Stomach (tissue), 19 donors: ENCODE results near the gene ORAI1. TPM values are rescaled to one million over a fixed set of nuclear protein-coding genes. Genes with fewer than 3 reads are reported as not detected.

Experiments used
- DNase-seq, 2 donors: peaks; one replicate each; pipeline versions ENCODE4 v3.0.0 to v3.0.0-alpha.2; 2013 to 2019
- H3K27ac ChIP-seq, 5 donors: fragments of 200-600 bp in 4 of 5; sonication (generic) in 4 of 5; one replicate each; pipeline ENCODE4 v1.5.1; 2013 to 2019; ENCODE audit warnings: mild to moderate bottlenecking in 1 of 5, moderate library complexity in 1 of 5
- H3K27me3 ChIP-seq, 3 donors: fragments of 200-600 bp; sonication (generic); one replicate each; pipeline ENCODE4 v1.5.1; 2017 to 2019; ENCODE audit warnings: mixed run types in 1 of 3
- H3K36me3 ChIP-seq, 4 donors: fragments of 200-600 bp; sonication (generic); 1 replicate in 3 of 4; 2 replicates in 1 of 4; pipeline ENCODE4 v1.5.1; 2016 to 2019
- H3K4me1 ChIP-seq, 4 donors: fragments of 200-600 bp; sonication (generic); one replicate each; pipeline ENCODE4 v1.5.1; 2016 to 2019
- H3K4me3 ChIP-seq, 4 donors: fragments of 200-600 bp; sonication (generic) in 3 of 4; one replicate each; pipeline ENCODE4 v1.5.1; 2016 to 2019; ENCODE audit warnings: mild to moderate bottlenecking in 1 of 4
- H3K9me3 ChIP-seq, 4 donors: fragments of 200-600 bp; sonication (generic); one replicate each; pipeline ENCODE4 v1.5.1; 2016 to 2019
- CTCF ChIP-seq, 7 experiments: fragments of 450-650 bp in 4 of 7; fragments of 200-600 bp in 3 of 7; sonication (generic) in 3 of 7; IDR thresholded peaks; one replicate each; pipeline ENCODE4 v1.5.1; 2016 to 2019; ENCODE audit warnings: antibody characterized with exemption in 7 of 7, control low read depth in 2 of 7, mild to moderate bottlenecking in 1 of 7
- EP300 ChIP-seq: sonication (generic); formaldehyde crosslinking; IDR thresholded peaks from one replicate; pipeline ENCODE4 v1.6.1; 2017; ENCODE audit warnings: antibody characterized with exemption
- POLR2A ChIP-seq, 4 donors: fragments of 450-650 bp; IDR thresholded peaks; one replicate each; pipeline ENCODE4 v1.6.1; 2016; ENCODE audit warnings: antibody characterized with exemption in 4 of 4, control low read depth in 2 of 4, mild to moderate bottlenecking in 1 of 4, moderate library complexity in 1 of 4
- POLR2AphosphoS5 ChIP-seq, 3 donors: sonication (generic); formaldehyde crosslinking; IDR thresholded peaks; one replicate each; pipeline ENCODE4 v1.6.1; 2016; ENCODE audit warnings: antibody characterized with exemption in 3 of 3
- WGBS, 5 donors: extraction: QIAGEN DNeasy Blood & Tissue Kit in 3 of 5; methylation state at CpG; one replicate each; pipeline versions ENCODE4 v1.1.5 to v1.1.7; 2013 to 2018; 5-methylcytosine and 5-hydroxymethylcytosine counted together
- intact Hi-C: fragments of 100-400 bp; cut with DNase I; formaldehyde crosslinking; loops from one replicate; pipeline ENCODE4 v1.15.1; 2023; ENCODE audit warnings: low total_unique reads
- long read RNA-seq, 10 donors: transcript quantifications; one replicate each; lab custom pipeline, GENCODE V29; 2026
- polyA plus RNA-seq, 3 donors: library from polyadenylated mRNA; stranded (reverse); fragments of 200-250 nt; gene quantifications; one replicate each; pipeline ENCODE4 v1.2.3, GENCODE V29; 2013
- total RNA-seq, 5 donors: library from RNA; depleted of rRNA; stranded (reverse); fragments of >200 nt; gene quantifications; one replicate each; pipeline versions ENCODE4 v1.1.0 to v1.2.3, GENCODE V29; 2014 to 2016
- donor health status: healthy with polysubstance abuse.
- donor health status: Bipolar disorder and iron deficiency.
- donor health status: healthy.

ORAI1 gene
- total RNA-seq (10 to 100 TPM in 2 of 5 donors, 1 to 10 TPM in 2, under 1 TPM in 1; 0.45 to 37.9 (median 7.9) TPM), polyA plus RNA-seq (10 to 100 TPM in 1 of 3 donors, 1 to 10 TPM in 2; 5.5 to 13.7 (median 9.3) TPM)
- long read RNA-seq, donor 1, transcript ORAI1-203 (2 exons, 2,138 nt) = major isoform, 7 of 12 reads
- long read RNA-seq, donor 1, partial matches to known transcripts = 5 of 12 reads
- long read RNA-seq, donor 1, other reads (novel, unspliced or antisense) = 0 of 12 reads
- long read RNA-seq, donor 2, partial matches to known transcripts = 0 of 1 reads
- long read RNA-seq, donor 2, other reads (novel, unspliced or antisense) = 0 of 1 reads
- long read RNA-seq, donor 3, partial matches to known transcripts = 0 of 3 reads
- long read RNA-seq, donor 3, other reads (novel, unspliced or antisense) = 0 of 3 reads
- long read RNA-seq, donor 4, partial matches to known transcripts = 0 of 1 reads
- long read RNA-seq, donor 4, other reads (novel, unspliced or antisense) = 0 of 1 reads
- long read RNA-seq, donor 5, transcript ORAI1-203 (2 exons, 2,138 nt) = major isoform, 12 of 13 reads
- long read RNA-seq, donor 5, partial matches to known transcripts = 0 of 13 reads
- long read RNA-seq, donor 5, other reads (novel, unspliced or antisense) = 0 of 13 reads
- long read RNA-seq, donor 6, transcript ORAI1-203 (2 exons, 2,138 nt) = major isoform, 34 of 34 reads
- long read RNA-seq, donor 6, partial matches to known transcripts = 0 of 34 reads
- long read RNA-seq, donor 6, other reads (novel, unspliced or antisense) = 0 of 34 reads
- long read RNA-seq, donor 7, transcript ORAI1-203 (2 exons, 2,138 nt) = major isoform, 16 of 17 reads
- long read RNA-seq, donor 7, partial matches to known transcripts = 0 of 17 reads
- long read RNA-seq, donor 7, other reads (novel, unspliced or antisense) = 0 of 17 reads
- long read RNA-seq, donor 8, transcript ORAI1-203 (2 exons, 2,138 nt) = major isoform, 9 of 9 reads
- long read RNA-seq, donor 8, partial matches to known transcripts = 0 of 9 reads
- long read RNA-seq, donor 8, other reads (novel, unspliced or antisense) = 0 of 9 reads
- long read RNA-seq, donor 9, transcript ORAI1-203 (2 exons, 2,138 nt) = major isoform, 8 of 16 reads
- long read RNA-seq, donor 9, partial matches to known transcripts = 7 of 16 reads
- long read RNA-seq, donor 9, other reads (novel, unspliced or antisense) = 0 of 16 reads
- long read RNA-seq, donor 10, transcript ORAI1-203 (2 exons, 2,138 nt) = major isoform, 5 of 5 reads
- long read RNA-seq, donor 10, partial matches to known transcripts = 0 of 5 reads
- long read RNA-seq, donor 10, other reads (novel, unspliced or antisense) = 0 of 5 reads

- intact Hi-C loops = loop anchor here (10.0 kb wide), 1 partner anchor 49 kb away; no protein-coding TSS in a partner anchor
- peak; percentile 99 for DNase-seq
- Histone ChIP-seq H3K27ac (peak within 1 kb of the TSS; percentile 94 to 99 (median 96)), H3K27me3 (no peaks in the 10 kb centered on the region), H3K36me3 (no peaks in the 10 kb centered on the region), H3K4me3 (peak within 1 kb of the TSS; percentile 63 to 89 (median 69)), H3K9me3 (no peaks in the 10 kb centered on the region), H3K4me1 (peaks cover 38 to 61% (median 50%) of the 10 kb centered on the region in 4 donors)
- 0 to 2% (median 1%) methylated on average over 29 to 92 of the region's 92 CpGs for WGBS, 5 donors
- TF ChIP-seq CTCF (IDR thresholded peaks at IDR 0.05) (no peak), POLR2A (IDR thresholded peaks at IDR 0.05) (no peak), POLR2AphosphoS5 (IDR thresholded peaks at IDR 0.05) (peak; percentile 44 to 83 (median 71)), EP300 (no peak)
Measured at GRCh38 chr12:121626087-121626852, at the start of gene ORAI1. Gene ORAI1 (plus strand): TSS chr12:121626530.

- Histone ChIP-seq H3K36me3 (peaks cover 3 to 33% (median 30%) of the 10 kb centered on the region in 4 donors), H3K27ac (peak overlapping the region in 4 of 5 donors; percentile 17 to 93 (median 91)), H3K27me3 (no peaks in the 10 kb centered on the region), H3K9me3 (no peaks in the 10 kb centered on the region), H3K4me1 (peaks cover 30 to 52% (median 40%) of the 10 kb centered on the region in 4 donors), H3K4me3 (no peak overlapping the region)
- intact Hi-C loops = no loop called here
- WGBS, 5 donors = 41 to 61% (median 56%) methylated on average over 4 of the region's 4 CpGs
- no peak for TF ChIP-seq POLR2AphosphoS5 (IDR thresholded peaks at IDR 0.05)
- TF ChIP-seq POLR2A (IDR thresholded peaks at IDR 0.05) = no peak
- TF ChIP-seq EP300 = no peak
- TF ChIP-seq CTCF (IDR thresholded peaks at IDR 0.05) = no peak
- peak in 1 of 2 donors; percentile 68 for DNase-seq
Measured at GRCh38 chr12:121576851-121577391, 49.4 kb upstream of the ORAI1 start.

GRCh38 chr12:121577443-121578180, 48.7 kb upstream of the ORAI1 start:
- TF ChIP-seq POLR2AphosphoS5 (IDR thresholded peaks at IDR 0.05) (no peak), POLR2A (IDR thresholded peaks at IDR 0.05) (no peak), EP300 (no peak)
- Histone ChIP-seq H3K4me3 (peak overlapping the region; percentile 64 to 82 (median 74)), H3K27me3 (no peaks in the 10 kb centered on the region), H3K27ac (peak overlapping the region in 4 of 5 donors; percentile 90 to 93 (median 91)), H3K9me3 (no peaks in the 10 kb centered on the region), H3K36me3 (peaks cover 3 to 26% (median 26%) of the 10 kb centered on the region in 4 donors), H3K4me1 (peaks cover 36 to 59% (median 46%) of the 10 kb centered on the region in 4 donors)
- WGBS, 5 donors = 83 to 89% (median 85%) methylated on average over 9 to 10 of the region's 10 CpGs
- peak in 1 of 2 donors; percentile 18 for DNase-seq
- intact Hi-C loops = no loop called here
